Natural killer cell (primary cell): ENCODE data around the gene CCDC12. TPM values are rescaled to one million over a fixed set of nuclear protein-coding genes. Genes with fewer than 3 reads are reported as not detected.

Experiments used
- ATAC-seq, 3 donors: fragments of 150-1000 bp in 2 of 3; fragments of 200-7000 bp in 1 of 3; cut with Tn5 transposase; 1 replicate in 1 of 3; 2 replicates in 2 of 3; pipeline ENCODE4 v1.10.0; 2021; ENCODE audit warnings: mild to moderate bottlenecking in 2 of 3, moderate library complexity in 2 of 3
- DNase-seq, 2 donors: peaks; one replicate each; pipeline versions ENCODE4 v3.0.0 to v3.0.0-alpha.2; 2013 to 2021; ENCODE audit warnings: mixed read lengths in 1 of 2
- H3K27ac ChIP-seq: one replicate; pipeline ENCODE4 v1.5.1; 2013; ENCODE audit warnings: mild to moderate bottlenecking, low read length
- H3K27me3 ChIP-seq: one replicate; pipeline ENCODE4 v1.6.1; 2013; ENCODE audit warnings: low read length; ENCODE audit not compliant: control insufficient read depth, insufficient read depth
- H3K36me3 ChIP-seq: one replicate; pipeline ENCODE4 v1.6.1; 2013; ENCODE audit warnings: low read length; ENCODE audit not compliant: control insufficient read depth, insufficient read depth
- H3K4me1 ChIP-seq: one replicate; pipeline ENCODE4 v1.6.1; 2013; ENCODE audit warnings: low read length; ENCODE audit not compliant: control insufficient read depth, insufficient read depth
- H3K4me3 ChIP-seq: one replicate; pipeline ENCODE4 v1.5.1; 2013; ENCODE audit warnings: low read length
- H3K9me3 ChIP-seq: one replicate; pipeline ENCODE4 v1.6.1; 2013; ENCODE audit warnings: low read length; ENCODE audit not compliant: control insufficient read depth, insufficient read depth
- H3K27ac Mint-ChIP-seq, 2 donors: one replicate each; pipeline ENCODE4 v1.8.0; 2022; ENCODE audit warnings: mild to moderate bottlenecking in 2 of 2, mixed read lengths in 2 of 2, moderate library complexity in 1 of 2
- H3K27me3 Mint-ChIP-seq, 2 donors: one replicate each; pipeline ENCODE4 v1.8.0; 2022; ENCODE audit warnings: low read depth in 2 of 2, mixed read lengths in 2 of 2
- H3K36me3 Mint-ChIP-seq: one replicate; pipeline ENCODE4 v1.8.0; 2022; ENCODE audit warnings: mixed read lengths
- H3K4me1 Mint-ChIP-seq, 2 donors: one replicate each; pipeline ENCODE4 v1.8.0; 2022; ENCODE audit warnings: mixed read lengths in 2 of 2
- H3K4me3 Mint-ChIP-seq: one replicate; pipeline ENCODE4 v1.8.0; 2022; ENCODE audit warnings: mild to moderate bottlenecking, moderate library complexity, mixed read lengths
- H3K9me3 Mint-ChIP-seq, 2 donors: one replicate each; pipeline ENCODE4 v1.8.0; 2022; ENCODE audit warnings: mixed read lengths in 2 of 2
- WGBS: methylation state at CpG from one replicate; pipeline ENCODE4 v1.1.7; 2013; ENCODE audit warnings: missing lambda C conversion rate; ENCODE audit not compliant: insufficient coverage; 5-methylcytosine and 5-hydroxymethylcytosine counted together
- intact Hi-C: fragments of 100-400 bp; cut with micrococcal nuclease; formaldehyde crosslinking; loops from one replicate; pipeline ENCODE4 v1.14.2; 2022
- total RNA-seq, 4 donors: library from RNA; stranded (reverse); fragments of 120-200 nt in 1 of 4; gene quantifications; one replicate each; pipeline versions ENCODE4 v1.2.3 to v1.2.4, GENCODE V29; 2013 to 2022
- TF ChIP-seq, protein P1 (sequence below): fragments of 200-600 bp; IDR thresholded peaks from one replicate; pipeline ENCODE4 v1.8.0; 2022; ENCODE audit warnings: antibody characterized with exemption

The CCDC12 gene
- total RNA-seq, 3 donors from 2014 or later (not counting 1 experiment from before 2014, with no cell fraction given) = 104 to 114 (median 111) TPM

- H3K27ac Mint-ChIP-seq = peak overlapping the region; percentile 87 to 93
- H3K36me3 Mint-ChIP-seq = no peaks in the 10 kb centered on the region
- Histone ChIP-seq H3K27me3 (no peaks in the 10 kb centered on the region), H3K4me3 (peak overlapping the region; percentile 25), H3K27ac (peak overlapping the region; percentile 76), H3K4me1 (peaks cover 18% of the 10 kb centered on the region), H3K36me3 (peaks cover 47% of the 10 kb centered on the region), H3K9me3 (no peaks in the 10 kb centered on the region)
- WGBS = 21% methylated on average over 85 of the region's 85 CpGs
- intact Hi-C loops = loop anchor here (1.0 to 2.0 kb wide), 2 partner anchors 23 to 30 kb away; partner anchors contain the start of gene NBEAL2
- ATAC-seq (peak; percentile 92 to 93 (median 93)), DNase-seq (peak; percentile 84 to 86)
- TF ChIP-seq, protein P1, sequence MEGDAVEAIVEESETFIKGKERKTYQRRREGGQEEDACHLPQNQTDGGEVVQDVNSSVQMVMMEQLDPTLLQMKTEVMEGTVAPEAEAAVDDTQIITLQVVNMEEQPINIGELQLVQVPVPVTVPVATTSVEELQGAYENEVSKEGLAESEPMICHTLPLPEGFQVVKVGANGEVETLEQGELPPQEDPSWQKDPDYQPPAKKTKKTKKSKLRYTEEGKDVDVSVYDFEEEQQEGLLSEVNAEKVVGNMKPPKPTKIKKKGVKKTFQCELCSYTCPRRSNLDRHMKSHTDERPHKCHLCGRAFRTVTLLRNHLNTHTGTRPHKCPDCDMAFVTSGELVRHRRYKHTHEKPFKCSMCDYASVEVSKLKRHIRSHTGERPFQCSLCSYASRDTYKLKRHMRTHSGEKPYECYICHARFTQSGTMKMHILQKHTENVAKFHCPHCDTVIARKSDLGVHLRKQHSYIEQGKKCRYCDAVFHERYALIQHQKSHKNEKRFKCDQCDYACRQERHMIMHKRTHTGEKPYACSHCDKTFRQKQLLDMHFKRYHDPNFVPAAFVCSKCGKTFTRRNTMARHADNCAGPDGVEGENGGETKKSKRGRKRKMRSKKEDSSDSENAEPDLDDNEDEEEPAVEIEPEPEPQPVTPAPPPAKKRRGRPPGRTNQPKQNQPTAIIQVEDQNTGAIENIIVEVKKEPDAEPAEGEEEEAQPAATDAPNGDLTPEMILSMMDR = peak; percentile 10
- H3K4me3 Mint-ChIP-seq = peak overlapping the region; percentile 83
- H3K9me3 Mint-ChIP-seq = no peaks in the 10 kb centered on the region
- H3K27me3 Mint-ChIP-seq = no peaks in the 10 kb centered on the region
- H3K4me1 Mint-ChIP-seq = peaks cover 11 to 23% of the 10 kb centered on the region in 2 donors
These were observed 32.9 kb upstream of the CCDC12 start for GRCh38 chr3:47009225-47010110.

GRCh38 chr3:47008851-47009224, 32.3 kb upstream of the CCDC12 start:
- DNase-seq (no peak), ATAC-seq (no peak)
- Histone ChIP-seq H3K4me1 (peaks cover 18% of the 10 kb centered on the region), H3K27me3 (no peaks in the 10 kb centered on the region), H3K36me3 (peaks cover 50% of the 10 kb centered on the region), H3K4me3 (no peak overlapping the region), H3K9me3 (no peaks in the 10 kb centered on the region), H3K27ac (no peak overlapping the region)
- no peaks in the 10 kb centered on the region for H3K36me3 Mint-ChIP-seq
- no peak overlapping the region for H3K4me3 Mint-ChIP-seq
- no peak overlapping the region for H3K27ac Mint-ChIP-seq
- H3K4me1 Mint-ChIP-seq = peaks cover 11 to 23% of the 10 kb centered on the region in 2 donors
- TF ChIP-seq, protein P1 = no peak
- no peaks in the 10 kb centered on the region for H3K9me3 Mint-ChIP-seq
- intact Hi-C loops = loop anchor here (1.0 to 2.0 kb wide), 2 partner anchors 22 to 30 kb away; partner anchors contain the start of gene NBEAL2
- no peaks in the 10 kb centered on the region for H3K27me3 Mint-ChIP-seq
- WGBS = 57% methylated on average over 23 of the region's 23 CpGs

GRCh38 chr3:47008234-47008796, 31.8 kb upstream of the CCDC12 start:
- no peaks in the 10 kb centered on the region for H3K9me3 ChIP-seq
- H3K4me1 Mint-ChIP-seq = peaks cover 11 to 23% of the 10 kb centered on the region in 2 donors
- H3K36me3 ChIP-seq = peaks cover 53% of the 10 kb centered on the region
- H3K27me3 Mint-ChIP-seq = no peaks in the 10 kb centered on the region
- H3K4me3 Mint-ChIP-seq = no peak overlapping the region
- H3K4me1 ChIP-seq = peaks cover 18% of the 10 kb centered on the region
- no peaks in the 10 kb centered on the region for H3K36me3 Mint-ChIP-seq
- H3K9me3 Mint-ChIP-seq = no peaks in the 10 kb centered on the region
- DNase-seq (peak in 1 of 2 donors; percentile 15), ATAC-seq (no peak)
- no peaks in the 10 kb centered on the region for H3K27me3 ChIP-seq
- TF ChIP-seq, protein P1 = no peak
- 92% methylated on average over 10 of the region's 13 CpGs for WGBS
- no peak overlapping the region for H3K4me3 ChIP-seq
- intact Hi-C loops = loop anchor here (2.0 kb wide), 1 partner anchor 22 kb away; no protein-coding TSS in a partner anchor
- no peak overlapping the region for H3K27ac Mint-ChIP-seq
- H3K27ac ChIP-seq = no peak overlapping the region
